GM12891 (cell line): ENCODE measurements around the gene USP7.

Experiments
- POLR2A ChIP-seq: IDR thresholded peaks from 2 replicates; pipeline ENCODE4 v1.6.1; 2011; ENCODE audit warnings: low read depth, low read length, control low read depth
- POLR2AphosphoS5 ChIP-seq: IDR thresholded peaks from 2 replicates; pipeline ENCODE4 v1.6.1; 2011; ENCODE audit warnings: low read depth, low read length, control low read depth

DNA sequence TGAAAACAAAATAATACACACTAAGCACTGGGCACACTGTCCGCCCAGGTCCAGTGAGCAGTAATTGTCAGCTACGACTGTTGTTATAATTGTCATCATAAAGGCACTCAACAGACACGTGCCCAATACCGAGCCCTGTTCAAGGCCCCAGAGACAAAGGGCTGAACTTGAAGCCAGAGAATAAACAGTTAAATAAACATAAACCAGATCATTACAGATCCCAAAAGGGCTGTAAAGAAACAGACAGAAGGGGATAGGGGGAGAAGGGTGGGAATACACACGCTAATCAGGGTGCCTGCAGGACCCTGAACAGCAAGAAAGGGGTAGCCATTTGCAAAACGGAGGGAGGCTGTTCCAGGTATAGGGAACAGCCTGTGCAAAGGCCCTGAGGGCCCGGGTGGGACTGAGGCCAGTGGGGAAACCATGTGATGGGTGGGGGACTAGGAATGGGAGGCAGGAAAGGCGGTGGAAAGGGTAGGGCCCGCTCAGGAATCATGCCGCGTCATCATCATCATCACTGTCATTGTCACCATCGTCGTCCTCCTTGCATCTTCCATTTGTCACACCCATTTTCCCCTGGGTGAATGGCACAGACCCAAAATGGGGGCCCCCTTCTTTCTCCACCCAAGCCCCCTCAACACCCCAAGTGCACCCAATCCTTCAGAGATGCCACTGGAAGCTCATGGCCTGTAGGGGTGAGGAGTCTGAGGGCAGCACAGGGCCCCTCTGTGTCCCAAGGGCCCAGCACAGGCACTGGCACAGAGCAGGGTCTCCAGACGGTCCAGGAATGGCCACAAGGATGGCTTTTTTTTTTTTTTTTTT, 101.2 kb downstream of the USP7 start:
- TF ChIP-seq POLR2AphosphoS5 (no peak), POLR2A (0 out of 2 replicates have a peak, but pooled peaks have one; percentile 15)
